Esophagus squamous epithelium (tissue), 4 donors: Measurements from ENCODE around the gene MEA1.

ENCODE experiments used
- POLR2A ChIP-seq, 4 donors: fragments of 450-650 bp; IDR thresholded peaks; one replicate each; pipeline ENCODE4 v1.6.1; 2017; ENCODE audit warnings: antibody characterized with exemption in 4 of 4, mild to moderate bottlenecking in 4 of 4, moderate library complexity in 3 of 4
- TF ChIP-seq, protein P1 (sequence below), 6 experiments: fragments of 450-650 bp in 4 of 6; fragments of 200-600 bp in 2 of 6; sonication (generic) in 2 of 6; IDR thresholded peaks; one replicate each; pipeline ENCODE4 v1.5.1; 2016 to 2019; ENCODE audit warnings: antibody characterized with exemption in 6 of 6, mild to moderate bottlenecking in 4 of 6, moderate library complexity in 4 of 6

GRCh38 chr6:43024436-43024835 lies 10.7 kb upstream of the MEA1 start:
- TF ChIP-seq, protein P1, sequence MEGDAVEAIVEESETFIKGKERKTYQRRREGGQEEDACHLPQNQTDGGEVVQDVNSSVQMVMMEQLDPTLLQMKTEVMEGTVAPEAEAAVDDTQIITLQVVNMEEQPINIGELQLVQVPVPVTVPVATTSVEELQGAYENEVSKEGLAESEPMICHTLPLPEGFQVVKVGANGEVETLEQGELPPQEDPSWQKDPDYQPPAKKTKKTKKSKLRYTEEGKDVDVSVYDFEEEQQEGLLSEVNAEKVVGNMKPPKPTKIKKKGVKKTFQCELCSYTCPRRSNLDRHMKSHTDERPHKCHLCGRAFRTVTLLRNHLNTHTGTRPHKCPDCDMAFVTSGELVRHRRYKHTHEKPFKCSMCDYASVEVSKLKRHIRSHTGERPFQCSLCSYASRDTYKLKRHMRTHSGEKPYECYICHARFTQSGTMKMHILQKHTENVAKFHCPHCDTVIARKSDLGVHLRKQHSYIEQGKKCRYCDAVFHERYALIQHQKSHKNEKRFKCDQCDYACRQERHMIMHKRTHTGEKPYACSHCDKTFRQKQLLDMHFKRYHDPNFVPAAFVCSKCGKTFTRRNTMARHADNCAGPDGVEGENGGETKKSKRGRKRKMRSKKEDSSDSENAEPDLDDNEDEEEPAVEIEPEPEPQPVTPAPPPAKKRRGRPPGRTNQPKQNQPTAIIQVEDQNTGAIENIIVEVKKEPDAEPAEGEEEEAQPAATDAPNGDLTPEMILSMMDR (IDR thresholded peaks at IDR 0.05): no peak
- TF ChIP-seq POLR2A (IDR thresholded peaks at IDR 0.05): no peak
